Thyroid gland (tissue), 4 donors: ENCODE results near the gene PRAMEF20. TPM values are rescaled to one million over a fixed set of nuclear protein-coding genes. Genes with fewer than 3 reads are reported as not detected.

Source experiments
- DNase-seq, 2 donors: peaks; one replicate each; pipeline ENCODE4 v3.0.0-alpha.2; 2019
- H3K27ac ChIP-seq, 3 donors: fragments of 200-600 bp; sonication (generic); 1 replicate in 2 of 3; 2 replicates in 1 of 3; pipeline ENCODE4 v1.5.1; 2016 to 2019; ENCODE audit warnings: mild to moderate bottlenecking in 1 of 3, moderate library complexity in 1 of 3
- H3K27me3 ChIP-seq: fragments of 200-600 bp; sonication (generic); one replicate; pipeline ENCODE4 v1.5.1; 2019
- H3K36me3 ChIP-seq, 2 donors: fragments of 200-600 bp; sonication (generic); one replicate each; pipeline ENCODE4 v1.5.1; 2016 to 2019
- H3K4me1 ChIP-seq, 2 donors: fragments of 200-600 bp; sonication (generic); one replicate each; pipeline ENCODE4 v1.5.1; 2017 to 2019
- H3K4me3 ChIP-seq, 3 donors: fragments of 200-600 bp; sonication (generic); replicated peaks in 1 of 3; 1 replicate in 2 of 3; 2 replicates in 1 of 3; pipeline ENCODE4 v1.5.1; 2016; ENCODE audit warnings: mild to moderate bottlenecking in 1 of 3
- H3K9me3 ChIP-seq: fragments of 200-600 bp; sonication (generic); one replicate; pipeline ENCODE4 v1.5.1; 2017
- POLR2A ChIP-seq, 2 donors: fragments of 450-650 bp; IDR thresholded peaks; one replicate each; pipeline ENCODE4 v1.6.1; 2017; ENCODE audit warnings: antibody characterized with exemption in 2 of 2, mild to moderate bottlenecking in 2 of 2, moderate library complexity in 1 of 2
- WGBS, 2 donors: methylation state at CpG; one replicate each; pipeline ENCODE4 v1.1.5; 2017; 5-methylcytosine and 5-hydroxymethylcytosine counted together
- intact Hi-C: fragments of 100-400 bp; cut with DNase I; formaldehyde crosslinking; loops from one replicate; pipeline ENCODE4 v1.15.1; 2023
- total RNA-seq, 4 donors: library from RNA; depleted of rRNA; stranded (reverse); fragments of >200 nt; gene quantifications; one replicate each; pipeline ENCODE4 v1.2.3, GENCODE V29; 2016
- TF ChIP-seq, protein P1 (sequence below), 6 experiments: fragments of 200-600 bp in 3 of 6; fragments of 450-650 bp in 3 of 6; sonication (generic) in 3 of 6; IDR thresholded peaks; one replicate each; pipeline ENCODE4 v1.5.1; 2016 to 2019; ENCODE audit warnings: antibody characterized with exemption in 6 of 6, mild to moderate bottlenecking in 2 of 6, inconsistent platforms in 1 of 6, moderate library complexity in 1 of 6

Gene PRAMEF20
- total RNA-seq, 4 donors from 2014 or later = not detected

DNA sequence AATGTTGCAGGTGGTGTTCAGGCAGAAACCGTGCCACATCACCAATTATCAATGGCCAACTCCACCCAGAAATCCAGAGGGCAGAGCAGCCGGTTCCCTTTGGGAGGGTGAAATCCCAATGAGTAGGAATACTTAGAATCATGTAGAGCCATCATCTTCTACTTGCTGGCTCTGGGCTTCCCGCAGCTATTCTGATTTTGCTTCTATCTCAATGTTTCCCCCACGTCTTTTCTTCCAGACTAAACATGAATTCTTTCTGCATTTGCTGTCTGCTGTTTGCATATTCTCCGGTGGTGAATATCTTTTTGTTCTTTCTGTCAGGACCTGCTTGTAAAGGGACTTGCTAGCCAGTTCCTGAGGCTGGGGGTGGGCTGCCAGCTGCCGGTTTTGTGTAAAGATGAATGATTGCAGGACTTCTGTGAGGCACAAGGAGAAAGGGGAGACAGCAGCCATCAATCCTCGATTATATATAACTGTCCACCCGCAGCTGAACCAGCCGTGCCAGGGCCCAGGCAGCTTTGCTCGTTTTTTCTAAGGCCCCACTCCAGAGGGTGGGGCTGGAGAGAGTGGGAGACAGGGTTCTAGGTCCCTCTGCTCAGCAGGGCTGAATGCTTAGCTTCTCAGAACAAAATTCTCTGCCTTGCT lies 33.2 kb downstream of the PRAMEF20 start:
- Histone ChIP-seq H3K27ac (no peak overlapping the region), H3K27me3 (no peaks in the 10 kb centered on the region), H3K4me3 (no peak overlapping the region), H3K9me3 (no peaks in the 10 kb centered on the region), H3K36me3 (no peaks in the 10 kb centered on the region), H3K4me1 (no peaks in the 10 kb centered on the region)
- TF ChIP-seq POLR2A (IDR thresholded peaks at IDR 0.05) = no peak
- TF ChIP-seq, protein P1, sequence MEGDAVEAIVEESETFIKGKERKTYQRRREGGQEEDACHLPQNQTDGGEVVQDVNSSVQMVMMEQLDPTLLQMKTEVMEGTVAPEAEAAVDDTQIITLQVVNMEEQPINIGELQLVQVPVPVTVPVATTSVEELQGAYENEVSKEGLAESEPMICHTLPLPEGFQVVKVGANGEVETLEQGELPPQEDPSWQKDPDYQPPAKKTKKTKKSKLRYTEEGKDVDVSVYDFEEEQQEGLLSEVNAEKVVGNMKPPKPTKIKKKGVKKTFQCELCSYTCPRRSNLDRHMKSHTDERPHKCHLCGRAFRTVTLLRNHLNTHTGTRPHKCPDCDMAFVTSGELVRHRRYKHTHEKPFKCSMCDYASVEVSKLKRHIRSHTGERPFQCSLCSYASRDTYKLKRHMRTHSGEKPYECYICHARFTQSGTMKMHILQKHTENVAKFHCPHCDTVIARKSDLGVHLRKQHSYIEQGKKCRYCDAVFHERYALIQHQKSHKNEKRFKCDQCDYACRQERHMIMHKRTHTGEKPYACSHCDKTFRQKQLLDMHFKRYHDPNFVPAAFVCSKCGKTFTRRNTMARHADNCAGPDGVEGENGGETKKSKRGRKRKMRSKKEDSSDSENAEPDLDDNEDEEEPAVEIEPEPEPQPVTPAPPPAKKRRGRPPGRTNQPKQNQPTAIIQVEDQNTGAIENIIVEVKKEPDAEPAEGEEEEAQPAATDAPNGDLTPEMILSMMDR (IDR thresholded peaks at IDR 0.05) = no peak
- intact Hi-C loops = no loop called here
- 66 to 71% methylated on average over 10 of the region's 10 CpGs for WGBS, 2 donors
- no peak for DNase-seq

DNA sequence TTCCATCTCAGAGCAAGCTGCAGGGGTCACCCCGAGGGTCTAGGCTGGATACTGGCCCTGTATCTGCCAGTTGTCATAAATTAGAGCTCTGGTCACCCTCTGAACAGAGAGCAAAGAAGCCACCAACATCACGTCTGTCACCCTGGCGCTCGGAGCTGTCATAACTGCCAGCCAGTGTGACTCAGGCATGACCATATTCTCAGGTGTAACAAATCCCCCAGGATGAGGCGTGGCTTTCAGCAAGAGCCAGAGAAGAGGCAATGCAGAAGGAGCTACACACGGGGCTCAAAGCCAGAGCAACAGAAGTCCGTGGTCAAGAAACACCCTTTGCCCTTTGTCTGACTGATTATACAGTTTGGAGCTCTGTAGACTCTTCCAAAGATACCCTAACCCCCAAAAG lies 40.0 kb downstream of the PRAMEF20 start:
- Histone ChIP-seq H3K4me1 (no peaks in the 10 kb centered on the region), H3K27me3 (no peaks in the 10 kb centered on the region), H3K27ac (no peak overlapping the region), H3K4me3 (no peak overlapping the region), H3K36me3 (no peaks in the 10 kb centered on the region), H3K9me3 (no peaks in the 10 kb centered on the region)
- intact Hi-C loops = no loop called here
- DNase-seq = no peak
- TF ChIP-seq, protein P1 (IDR thresholded peaks at IDR 0.05) = no peak
- no peak for TF ChIP-seq POLR2A (IDR thresholded peaks at IDR 0.05)
- WGBS, 2 donors = 62 to 74% methylated on average over 7 of the region's 7 CpGs

DNA sequence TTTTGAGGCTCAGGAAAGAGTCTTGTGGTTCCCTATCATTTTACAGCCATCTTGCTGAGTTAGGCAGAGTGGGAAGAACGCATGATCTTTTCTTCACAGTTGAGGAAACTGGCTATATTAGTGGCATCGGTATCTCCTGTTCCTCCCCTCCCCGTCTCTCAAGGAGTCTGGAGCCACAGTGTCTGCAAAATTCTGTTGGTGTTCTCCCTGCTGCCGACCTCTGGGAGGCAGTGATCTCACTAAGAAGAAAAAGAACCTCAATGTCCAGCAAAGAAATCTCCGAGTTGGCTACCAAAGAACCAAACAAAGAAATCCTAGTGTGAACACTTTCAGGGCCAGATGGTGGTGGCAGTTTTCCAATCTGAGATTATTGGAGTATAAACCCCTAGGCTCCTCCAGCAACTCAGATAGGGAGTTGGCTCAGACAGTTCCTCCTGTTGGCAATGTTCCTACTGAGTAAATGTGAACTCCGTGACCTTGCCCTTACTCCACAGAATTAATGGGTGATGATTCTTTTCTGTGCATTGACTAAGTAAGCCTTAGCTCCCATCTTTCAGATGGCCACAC lies 41.2 kb downstream of the PRAMEF20 start:
- 52 to 53% methylated on average over 6 of the region's 6 CpGs for WGBS, 2 donors
- H3K27ac ChIP-seq = no peak overlapping the region
- intact Hi-C loops = no loop called here

DNA sequence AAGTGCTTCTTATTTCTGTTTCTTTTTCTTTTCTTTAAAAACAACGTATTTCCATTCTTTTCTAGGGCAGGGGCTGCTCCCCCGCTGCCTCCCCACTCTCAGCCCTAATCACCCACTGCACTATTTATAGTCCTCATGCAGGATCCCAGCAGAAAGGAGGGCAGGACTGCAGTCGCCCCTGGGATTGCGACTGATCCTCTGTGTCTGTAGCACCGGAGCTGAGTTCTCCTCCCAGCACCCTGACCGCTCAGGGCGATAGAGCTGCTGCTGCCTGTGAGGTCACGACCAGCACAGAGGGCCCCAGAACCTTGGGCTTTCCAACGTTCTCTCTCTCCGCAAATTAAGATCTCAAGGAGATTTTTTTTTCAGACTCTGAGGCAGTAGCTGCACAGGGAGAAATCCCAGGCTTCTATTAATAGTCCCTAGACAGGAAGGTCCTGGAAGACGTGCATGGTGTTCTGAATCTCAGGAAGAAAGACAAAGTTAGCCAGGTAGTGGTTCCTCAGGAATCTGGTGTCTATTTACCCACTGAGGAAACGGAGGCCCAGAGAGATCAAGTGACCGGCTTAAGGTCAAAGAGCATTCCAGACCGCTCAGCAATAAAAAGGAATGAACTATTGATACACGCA lies 46.8 kb downstream of the PRAMEF20 start:
- no peak overlapping the region for H3K4me3 ChIP-seq
- no peak for TF ChIP-seq POLR2A (IDR thresholded peaks at IDR 0.05)
- TF ChIP-seq, protein P1 (IDR thresholded peaks at IDR 0.05) = no peak
- H3K9me3 ChIP-seq = no peaks in the 10 kb centered on the region
- H3K27ac ChIP-seq = no peak overlapping the region
- WGBS, 2 donors = 64 to 68% methylated on average over 12 to 15 of the region's 15 CpGs
- H3K4me1 ChIP-seq = no peaks in the 10 kb centered on the region
- no peaks in the 10 kb centered on the region for H3K36me3 ChIP-seq
- DNase-seq = no peak
- intact Hi-C loops = no loop called here
- H3K27me3 ChIP-seq = no peaks in the 10 kb centered on the region

More for the DNA sequence above, 41.2 kb downstream of the PRAMEF20 start:
- no peaks in the 10 kb centered on the region for H3K36me3 ChIP-seq
- DNase-seq = no peak
- H3K4me1 ChIP-seq = no peaks in the 10 kb centered on the region
- no peaks in the 10 kb centered on the region for H3K27me3 ChIP-seq
- TF ChIP-seq, protein P1 (IDR thresholded peaks at IDR 0.05) = no peak
- TF ChIP-seq POLR2A (IDR thresholded peaks at IDR 0.05) = no peak
- H3K4me3 ChIP-seq = no peak overlapping the region
- H3K9me3 ChIP-seq = no peaks in the 10 kb centered on the region

DNA sequence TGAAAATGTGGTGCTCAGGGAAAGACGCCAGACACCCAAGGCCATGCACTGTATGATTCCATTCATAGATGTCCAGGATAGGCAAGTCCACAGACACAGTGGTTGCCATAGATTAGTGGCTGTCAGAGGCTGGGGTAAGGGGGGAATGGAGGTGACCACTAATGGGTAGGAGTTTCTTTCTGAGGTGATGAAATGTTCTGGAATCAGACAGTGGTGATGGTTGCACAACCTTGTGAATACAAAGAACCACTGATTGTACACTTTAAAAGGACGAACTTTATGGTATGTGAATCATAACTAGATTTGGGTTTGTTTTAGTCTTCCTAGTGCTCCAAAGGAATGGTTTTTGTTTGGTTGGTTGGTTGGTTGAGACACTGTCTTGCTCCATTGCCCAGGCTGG lies 51.7 kb downstream of the PRAMEF20 start:
- Histone ChIP-seq H3K9me3 (no peaks in the 10 kb centered on the region), H3K27me3 (no peaks in the 10 kb centered on the region), H3K4me1 (no peaks in the 10 kb centered on the region), H3K4me3 (no peak overlapping the region), H3K36me3 (no peaks in the 10 kb centered on the region), H3K27ac (no peak overlapping the region)
- intact Hi-C loops = no loop called here
- TF ChIP-seq, protein P1 (IDR thresholded peaks at IDR 0.05) = no peak
- TF ChIP-seq POLR2A (IDR thresholded peaks at IDR 0.05) = no peak
- 84 to 87% methylated on average over 2 of the region's 2 CpGs for WGBS, 2 donors
- no peak for DNase-seq
